ENCODE measurements around the gene PLCD3.

GRCh38 chr17:45098869-45099616 is 33.3 kb downstream of the PLCD3 start:
- no peak for TF ChIP-seq ATF7 (IDR thresholded peaks at IDR 0.05)
- TF ChIP-seq, protein P1, sequence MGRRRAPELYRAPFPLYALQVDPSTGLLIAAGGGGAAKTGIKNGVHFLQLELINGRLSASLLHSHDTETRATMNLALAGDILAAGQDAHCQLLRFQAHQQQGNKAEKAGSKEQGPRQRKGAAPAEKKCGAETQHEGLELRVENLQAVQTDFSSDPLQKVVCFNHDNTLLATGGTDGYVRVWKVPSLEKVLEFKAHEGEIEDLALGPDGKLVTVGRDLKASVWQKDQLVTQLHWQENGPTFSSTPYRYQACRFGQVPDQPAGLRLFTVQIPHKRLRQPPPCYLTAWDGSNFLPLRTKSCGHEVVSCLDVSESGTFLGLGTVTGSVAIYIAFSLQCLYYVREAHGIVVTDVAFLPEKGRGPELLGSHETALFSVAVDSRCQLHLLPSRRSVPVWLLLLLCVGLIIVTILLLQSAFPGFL (CRISPR knock-in tag; IDR thresholded peaks at IDR 0.05): no peak
- no peak for TF ChIP-seq PATZ1 (CRISPR knock-in tag; IDR thresholded peaks at IDR 0.05; ENCODE audit: borderline replicate concordance)
- peak; percentile 57; the same call in 1 of the 2 replicates for TF ChIP-seq JUND (IDR thresholded peaks at IDR 0.05; ENCODE audit: borderline replicate concordance, low read depth, low read length)
- TF ChIP-seq JUND (tag; IDR thresholded peaks at IDR 0.05; ENCODE audit: borderline replicate concordance, low read depth, low read length): peak; percentile 16; the same call in 1 of the 3 replicates
- TF ChIP-seq MEF2A (IDR thresholded peaks at IDR 0.05; ENCODE audit: control insufficient read depth, low read depth, low read length): no peak
- TF ChIP-seq HEY1 (CRISPR knock-in tag; IDR thresholded peaks at IDR 0.05; ENCODE audit: borderline replicate concordance): no peak
- no peak for TF ChIP-seq HMGXB4 (CRISPR knock-in tag; IDR thresholded peaks at IDR 0.05)

Measured in K562 (cell line).